Fibroblast of the aortic adventitia (primary cell): ENCODE results near the gene UGT1A5. TPM values are rescaled to one million over a fixed set of nuclear protein-coding genes. Genes with fewer than 3 reads are reported as not detected.

Source experiments
- DNase-seq: peaks from one replicate; pipeline ENCODE4 v3.0.0-alpha.2; 2010; ENCODE audit warnings: low read depth
- H3K4me3 ChIP-seq: 2 replicates; pipeline ENCODE4 v1.5.1; 2011; ENCODE audit warnings: low read depth, mild to moderate bottlenecking, control low read depth, low read length, moderate library complexity
- total RNA-seq: library from RNA; depleted of rRNA; stranded (reverse); fragments of >200 nt; gene quantifications from 2 replicates; pipeline ENCODE4 v1.2.3, GENCODE V29; 2012; ENCODE audit warnings: low replicate concordance
- TF ChIP-seq, protein P1 (sequence below): IDR thresholded peaks from 2 replicates; pipeline ENCODE4 v1.5.1; 2011; ENCODE audit warnings: mild to moderate bottlenecking, low read length, control low read depth, inconsistent platforms; ENCODE audit not compliant: insufficient read depth

UGT1A5 gene
- total RNA-seq, 1 donor = not detected

DNA sequence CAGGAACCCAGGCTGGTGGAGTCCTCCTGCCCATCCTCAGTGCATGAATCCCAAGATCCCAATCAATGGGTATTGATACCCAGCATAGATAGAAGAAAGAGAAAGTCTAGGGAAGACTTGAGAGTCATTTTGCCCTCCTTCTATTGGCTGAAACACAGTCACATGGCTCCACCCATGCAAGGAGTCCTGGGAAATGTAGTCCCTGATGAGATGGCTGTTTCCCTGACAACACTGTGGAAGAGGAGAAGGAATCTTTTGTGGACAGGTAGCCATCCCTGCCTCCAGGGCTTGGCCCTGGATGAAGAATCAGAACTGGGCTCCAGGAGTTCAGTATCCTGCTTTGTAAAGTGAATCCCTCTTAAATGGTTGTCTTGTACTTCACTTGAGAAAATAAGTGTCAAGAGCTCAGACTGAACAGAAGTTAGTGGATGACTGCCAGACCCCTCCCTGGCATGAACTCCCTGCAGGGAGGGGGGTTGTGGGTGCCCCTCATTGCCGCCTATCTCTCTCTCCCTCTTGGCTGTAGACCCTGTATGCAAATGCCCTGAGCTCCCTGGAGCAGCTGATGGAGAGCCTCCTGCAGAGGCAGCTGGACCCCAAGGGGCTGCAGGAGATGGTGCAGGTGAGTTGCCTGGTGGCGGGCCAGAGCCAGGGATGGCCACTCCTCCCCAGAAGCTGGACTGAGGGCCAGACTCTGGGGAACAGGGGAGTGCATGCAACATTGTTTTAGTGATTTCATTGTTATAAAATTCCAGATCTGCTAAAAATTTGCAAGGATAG is 101.5 kb downstream of the UGT1A5 start:
- DNase-seq = peak; percentile 14
- no peak overlapping the region for H3K4me3 ChIP-seq
- TF ChIP-seq, protein P1, sequence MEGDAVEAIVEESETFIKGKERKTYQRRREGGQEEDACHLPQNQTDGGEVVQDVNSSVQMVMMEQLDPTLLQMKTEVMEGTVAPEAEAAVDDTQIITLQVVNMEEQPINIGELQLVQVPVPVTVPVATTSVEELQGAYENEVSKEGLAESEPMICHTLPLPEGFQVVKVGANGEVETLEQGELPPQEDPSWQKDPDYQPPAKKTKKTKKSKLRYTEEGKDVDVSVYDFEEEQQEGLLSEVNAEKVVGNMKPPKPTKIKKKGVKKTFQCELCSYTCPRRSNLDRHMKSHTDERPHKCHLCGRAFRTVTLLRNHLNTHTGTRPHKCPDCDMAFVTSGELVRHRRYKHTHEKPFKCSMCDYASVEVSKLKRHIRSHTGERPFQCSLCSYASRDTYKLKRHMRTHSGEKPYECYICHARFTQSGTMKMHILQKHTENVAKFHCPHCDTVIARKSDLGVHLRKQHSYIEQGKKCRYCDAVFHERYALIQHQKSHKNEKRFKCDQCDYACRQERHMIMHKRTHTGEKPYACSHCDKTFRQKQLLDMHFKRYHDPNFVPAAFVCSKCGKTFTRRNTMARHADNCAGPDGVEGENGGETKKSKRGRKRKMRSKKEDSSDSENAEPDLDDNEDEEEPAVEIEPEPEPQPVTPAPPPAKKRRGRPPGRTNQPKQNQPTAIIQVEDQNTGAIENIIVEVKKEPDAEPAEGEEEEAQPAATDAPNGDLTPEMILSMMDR = no peak

DNA sequence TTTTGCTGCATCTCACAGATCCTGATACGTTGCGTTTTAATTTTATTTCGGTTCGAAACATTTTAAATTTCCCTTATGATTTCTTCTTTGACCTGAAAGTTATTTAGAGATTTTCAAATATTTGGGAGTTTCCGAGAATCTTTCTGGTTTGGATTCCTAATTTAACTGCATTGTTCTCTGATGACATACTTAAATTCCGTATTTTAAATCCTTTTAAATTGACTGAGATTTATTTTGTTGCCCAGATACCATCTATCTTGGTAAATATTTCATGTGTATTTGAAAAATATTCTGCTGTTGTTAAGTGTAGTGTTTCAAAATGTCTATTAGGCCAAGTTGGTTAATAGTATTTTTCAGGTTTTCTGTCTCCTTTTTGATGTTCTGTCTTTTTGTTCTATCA is 103.2 kb downstream of the UGT1A5 start:
- DNase-seq = peak; percentile 41
- no peak overlapping the region for H3K4me3 ChIP-seq
- TF ChIP-seq, protein P1 = no peak

DNA sequence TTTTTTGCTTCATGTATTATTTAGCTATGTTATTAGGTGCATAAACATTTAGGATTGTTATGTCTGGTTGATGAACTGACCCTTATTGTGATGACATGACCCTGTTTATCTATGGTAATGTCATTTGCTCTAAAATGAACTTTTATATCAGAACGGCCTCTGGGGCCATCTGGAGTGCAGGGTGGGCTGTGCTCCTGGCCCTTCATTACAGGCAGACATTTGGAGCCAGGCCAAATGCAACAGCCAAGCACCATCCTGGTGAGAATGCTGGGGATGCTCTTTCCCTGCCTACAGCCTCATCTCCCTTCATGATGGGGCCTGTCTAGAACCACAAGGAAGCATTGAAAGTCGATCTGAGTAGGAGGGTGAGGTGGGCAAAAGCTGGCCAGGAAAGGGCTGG is 103.6 kb downstream of the UGT1A5 start:
- no peak for DNase-seq
- TF ChIP-seq, protein P1 = no peak
- H3K4me3 ChIP-seq = no peak overlapping the region

DNA sequence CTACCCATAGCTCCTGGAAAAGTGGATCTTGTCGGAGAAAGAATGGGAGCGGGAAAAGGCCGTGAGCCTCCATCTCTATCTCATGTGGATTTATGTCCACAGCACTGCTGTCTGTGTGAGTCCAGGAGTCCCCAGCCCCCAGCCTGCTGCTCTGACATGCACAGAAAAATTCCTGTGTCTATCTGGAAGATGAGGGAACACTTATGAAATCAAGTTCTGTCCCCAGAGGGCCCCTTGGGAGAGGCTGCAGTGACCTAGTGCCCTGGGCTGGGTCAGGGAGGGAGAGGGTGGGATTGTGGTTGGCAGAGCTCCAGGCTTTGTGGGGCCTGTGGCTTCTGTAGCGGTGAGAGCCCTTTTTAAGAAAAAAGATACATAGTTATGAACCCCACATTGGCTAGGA is 104.1 kb downstream of the UGT1A5 start:
- TF ChIP-seq, protein P1 = no peak
- H3K4me3 ChIP-seq = no peak overlapping the region
- DNase-seq = no peak

DNA sequence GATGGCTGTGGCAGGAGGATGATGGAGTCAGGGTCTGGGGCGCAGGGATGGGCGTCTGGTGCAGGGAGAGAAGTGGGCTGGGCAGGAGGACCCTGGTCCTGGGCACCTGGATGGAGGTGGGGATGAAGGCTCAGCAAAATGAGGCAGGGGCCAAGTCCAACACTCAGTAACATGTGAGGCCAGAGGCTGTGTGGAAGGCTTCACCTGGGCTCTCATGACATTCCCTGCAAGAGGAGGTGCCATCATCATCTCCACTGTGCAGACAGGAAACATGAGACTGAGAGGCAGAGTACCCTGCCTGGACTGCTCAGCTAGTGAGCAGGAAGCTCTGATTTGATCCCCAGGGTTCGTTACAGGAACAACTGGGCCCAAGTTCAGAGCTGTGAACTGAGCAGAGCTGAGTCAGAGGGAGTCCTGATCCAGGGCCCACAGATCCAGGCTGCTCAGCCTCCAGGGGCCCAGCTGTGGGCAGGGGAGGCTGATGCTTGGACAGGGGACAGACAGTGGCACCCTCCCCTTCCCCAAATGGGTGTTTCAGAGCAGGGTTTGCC is 104.7 kb downstream of the UGT1A5 start:
- TF ChIP-seq, protein P1 = no peak
- DNase-seq = peak; percentile 40
- no peak overlapping the region for H3K4me3 ChIP-seq

DNA sequence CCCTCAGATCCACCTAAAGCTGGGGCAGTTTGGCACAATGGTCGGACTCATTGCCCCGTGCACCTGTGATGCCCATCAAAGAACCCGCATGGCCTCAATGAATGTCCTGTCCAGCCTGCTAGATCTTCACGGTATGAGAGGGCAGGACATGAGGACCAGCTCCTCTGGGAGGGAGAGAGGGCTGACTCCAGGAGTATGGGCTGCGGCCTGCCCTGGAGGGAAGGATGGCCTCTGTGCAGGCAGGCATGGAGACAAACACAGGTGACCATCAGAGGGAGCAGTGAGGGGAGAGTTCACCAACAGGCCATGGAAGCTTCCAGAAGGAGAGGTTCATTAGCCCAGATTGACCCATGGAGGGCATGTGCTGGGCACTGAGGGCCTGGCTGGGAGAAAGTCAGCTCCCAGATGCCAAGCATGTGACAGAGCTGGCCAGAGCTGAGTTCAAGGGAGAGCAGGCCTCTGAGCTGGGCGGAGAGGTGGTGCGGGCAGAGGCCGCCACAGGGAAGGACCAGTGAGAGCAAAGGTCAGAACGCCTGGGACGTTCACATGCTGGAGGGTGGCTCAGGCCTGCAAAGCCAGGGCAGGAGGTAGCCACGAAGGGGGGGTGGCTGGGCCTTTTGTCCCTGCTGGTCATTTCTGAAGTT is 105.4 kb downstream of the UGT1A5 start:
- no peak for DNase-seq
- H3K4me3 ChIP-seq = no peak overlapping the region
- TF ChIP-seq, protein P1 = no peak
